NB4 (cell line): ENCODE results near the gene STON2.

Source experiments
- DNase-seq: peaks from one replicate; pipeline ENCODE4 v3.0.0; 2010; ENCODE audit warnings: low read depth
- H3K4me3 ChIP-seq: one replicate; pipeline ENCODE4 v1.5.1; 2011; ENCODE audit warnings: mild to moderate bottlenecking, low read depth, low read length, moderate library complexity
- MYC ChIP-seq: IDR thresholded peaks from 2 replicates; pipeline ENCODE4 v1.6.1; 2011; ENCODE audit warnings: low read depth, low read length
- POLR2A ChIP-seq: IDR thresholded peaks from 2 replicates; pipeline ENCODE4 v1.6.1; 2011; ENCODE audit warnings: mild to moderate bottlenecking; ENCODE audit not compliant: insufficient read length; ENCODE audit errors: extremely low read depth
- TF ChIP-seq, protein P1 (sequence below): IDR thresholded peaks from one replicate; pipeline ENCODE4 v1.5.1; 2012; ENCODE audit warnings: low read depth, low read length
- TF ChIP-seq, protein P2 (sequence below): IDR thresholded peaks from 2 replicates; pipeline ENCODE4 v1.6.1; 2011; ENCODE audit warnings: low read depth, low read length

Gene STON2, protein sequence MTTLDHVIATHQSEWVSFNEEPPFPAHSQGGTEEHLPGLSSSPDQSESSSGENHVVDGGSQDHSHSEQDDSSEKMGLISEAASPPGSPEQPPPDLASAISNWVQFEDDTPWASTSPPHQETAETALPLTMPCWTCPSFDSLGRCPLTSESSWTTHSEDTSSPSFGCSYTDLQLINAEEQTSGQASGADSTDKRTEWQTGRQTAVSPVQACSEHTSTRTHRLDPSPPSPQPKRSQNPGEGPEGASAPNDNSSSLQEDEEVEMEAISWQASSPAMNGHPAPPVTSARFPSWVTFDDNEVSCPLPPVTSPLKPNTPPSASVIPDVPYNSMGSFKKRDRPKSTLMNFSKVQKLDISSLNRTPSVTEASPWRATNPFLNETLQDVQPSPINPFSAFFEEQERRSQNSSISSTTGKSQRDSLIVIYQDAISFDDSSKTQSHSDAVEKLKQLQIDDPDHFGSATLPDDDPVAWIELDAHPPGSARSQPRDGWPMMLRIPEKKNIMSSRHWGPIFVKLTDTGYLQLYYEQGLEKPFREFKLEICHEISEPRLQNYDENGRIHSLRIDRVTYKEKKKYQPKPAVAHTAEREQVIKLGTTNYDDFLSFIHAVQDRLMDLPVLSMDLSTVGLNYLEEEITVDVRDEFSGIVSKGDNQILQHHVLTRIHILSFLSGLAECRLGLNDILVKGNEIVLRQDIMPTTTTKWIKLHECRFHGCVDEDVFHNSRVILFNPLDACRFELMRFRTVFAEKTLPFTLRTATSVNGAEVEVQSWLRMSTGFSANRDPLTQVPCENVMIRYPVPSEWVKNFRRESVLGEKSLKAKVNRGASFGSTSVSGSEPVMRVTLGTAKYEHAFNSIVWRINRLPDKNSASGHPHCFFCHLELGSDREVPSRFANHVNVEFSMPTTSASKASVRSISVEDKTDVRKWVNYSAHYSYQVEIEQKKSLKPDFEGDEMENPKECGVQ

DNA sequence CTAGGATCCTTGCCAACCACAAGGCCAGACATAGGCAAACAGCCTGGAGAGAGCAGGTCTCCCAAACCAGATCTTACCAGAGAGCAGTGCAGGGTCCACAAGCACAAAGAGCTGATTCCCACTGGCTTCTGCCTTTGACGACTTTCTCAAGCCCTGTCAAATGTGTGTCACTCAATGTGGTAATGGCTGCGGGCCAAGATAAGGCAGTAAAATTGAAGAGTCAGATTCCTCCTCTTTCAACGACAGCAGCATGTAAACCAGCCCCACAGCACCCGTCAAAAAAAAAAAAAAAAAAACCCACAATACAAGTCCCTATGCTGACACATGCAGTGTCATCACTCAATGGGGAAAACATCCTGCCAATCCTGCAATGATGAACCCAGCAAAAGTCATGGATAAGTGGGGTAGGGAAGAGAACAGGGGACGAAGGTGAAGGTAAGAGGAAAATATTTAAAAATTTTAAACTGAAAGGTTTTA, at the start of gene STON2:
STON2 (minus strand) TSS at position 123 of the 477 bp plus-strand sequence. CDS start 1,942 bp downstream, outside the sequence.
- TF ChIP-seq, protein P1, sequence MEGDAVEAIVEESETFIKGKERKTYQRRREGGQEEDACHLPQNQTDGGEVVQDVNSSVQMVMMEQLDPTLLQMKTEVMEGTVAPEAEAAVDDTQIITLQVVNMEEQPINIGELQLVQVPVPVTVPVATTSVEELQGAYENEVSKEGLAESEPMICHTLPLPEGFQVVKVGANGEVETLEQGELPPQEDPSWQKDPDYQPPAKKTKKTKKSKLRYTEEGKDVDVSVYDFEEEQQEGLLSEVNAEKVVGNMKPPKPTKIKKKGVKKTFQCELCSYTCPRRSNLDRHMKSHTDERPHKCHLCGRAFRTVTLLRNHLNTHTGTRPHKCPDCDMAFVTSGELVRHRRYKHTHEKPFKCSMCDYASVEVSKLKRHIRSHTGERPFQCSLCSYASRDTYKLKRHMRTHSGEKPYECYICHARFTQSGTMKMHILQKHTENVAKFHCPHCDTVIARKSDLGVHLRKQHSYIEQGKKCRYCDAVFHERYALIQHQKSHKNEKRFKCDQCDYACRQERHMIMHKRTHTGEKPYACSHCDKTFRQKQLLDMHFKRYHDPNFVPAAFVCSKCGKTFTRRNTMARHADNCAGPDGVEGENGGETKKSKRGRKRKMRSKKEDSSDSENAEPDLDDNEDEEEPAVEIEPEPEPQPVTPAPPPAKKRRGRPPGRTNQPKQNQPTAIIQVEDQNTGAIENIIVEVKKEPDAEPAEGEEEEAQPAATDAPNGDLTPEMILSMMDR = no peak
- TF ChIP-seq MYC (no peak), POLR2A (no peak)
- TF ChIP-seq, protein P2, sequence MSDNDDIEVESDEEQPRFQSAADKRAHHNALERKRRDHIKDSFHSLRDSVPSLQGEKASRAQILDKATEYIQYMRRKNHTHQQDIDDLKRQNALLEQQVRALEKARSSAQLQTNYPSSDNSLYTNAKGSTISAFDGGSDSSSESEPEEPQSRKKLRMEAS = no peak
- peak; percentile 67 for DNase-seq
- no peak within 1 kb of the TSS for H3K4me3 ChIP-seq

DNA sequence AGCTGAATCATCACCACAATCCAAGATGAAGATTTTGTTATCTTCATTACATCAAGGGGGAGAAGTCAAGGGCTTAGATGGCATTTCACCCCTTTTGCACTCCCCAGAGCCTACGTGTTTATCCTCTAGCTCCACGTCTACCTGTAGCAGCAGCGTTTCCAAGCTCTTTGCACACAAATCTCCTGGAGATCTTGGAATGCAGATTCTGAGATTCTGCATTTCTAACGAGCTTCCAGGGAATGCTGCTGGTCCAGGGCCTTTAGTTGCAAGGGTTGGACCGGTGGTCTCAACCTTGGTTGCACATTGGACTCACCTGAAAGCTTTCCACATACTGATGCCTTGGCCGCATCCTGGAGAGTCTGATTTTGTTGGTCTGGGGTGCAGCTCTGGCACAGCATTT, 49.5 kb upstream of the STON2 start:
- DNase-seq = no peak
- TF ChIP-seq, protein P1 = no peak
- TF ChIP-seq MYC = no peak
- TF ChIP-seq, protein P2 = no peak
- TF ChIP-seq POLR2A = no peak
- no peak overlapping the region for H3K4me3 ChIP-seq

DNA sequence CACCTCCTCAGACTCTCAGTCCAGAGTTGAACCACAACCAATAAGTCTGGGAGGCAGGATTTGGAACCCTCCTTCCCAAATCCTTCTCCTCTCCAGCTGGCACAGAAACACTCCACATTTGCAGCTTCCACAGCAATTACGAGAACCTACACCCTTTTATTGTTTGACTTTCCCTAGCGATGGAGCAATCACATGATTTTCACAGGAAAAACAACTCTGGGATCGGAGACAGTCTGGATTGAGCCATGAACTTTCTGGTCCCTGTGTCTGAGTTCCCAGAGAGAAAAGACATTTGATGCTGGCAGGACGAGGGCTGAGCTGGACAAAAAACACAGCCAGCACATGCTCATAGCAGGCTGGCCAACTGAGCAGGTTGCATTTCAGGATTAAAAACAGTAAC, 49.0 kb upstream of the STON2 start:
- no peak overlapping the region for H3K4me3 ChIP-seq
- DNase-seq = no peak

DNA sequence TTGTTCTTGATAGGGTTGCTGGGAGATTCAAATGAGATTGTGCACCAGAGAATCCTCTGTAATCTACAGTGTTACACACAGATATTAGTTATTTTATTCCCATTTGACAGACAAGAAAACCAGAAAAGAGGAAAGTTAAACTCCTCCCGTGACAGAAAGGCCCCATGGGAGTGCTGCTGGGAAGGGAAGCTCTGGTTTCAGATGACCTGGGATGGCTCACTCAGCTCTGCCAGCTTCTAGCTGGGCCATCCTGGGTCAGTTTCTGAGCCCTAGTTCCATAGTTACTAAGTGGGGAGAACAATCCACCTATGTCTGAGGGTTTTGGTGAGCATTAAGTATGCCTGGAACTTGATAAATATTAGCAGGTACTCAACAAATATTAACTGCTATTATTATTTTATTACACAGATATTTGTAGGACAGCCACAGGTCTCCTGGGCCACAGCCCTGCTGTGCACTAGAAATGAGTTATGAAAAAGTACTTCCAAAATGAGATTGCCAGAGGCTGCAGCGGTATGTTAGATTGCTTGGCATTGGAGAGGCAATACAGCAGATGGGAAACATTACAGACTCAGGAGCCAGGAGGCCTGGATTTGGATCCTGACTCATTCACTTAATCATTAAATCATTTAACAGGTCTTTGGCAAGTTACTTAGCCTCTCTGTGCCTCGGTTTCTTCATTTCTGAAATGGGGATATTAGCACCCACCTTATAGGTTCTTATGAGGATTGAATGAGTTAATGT, 47.1 kb upstream of the STON2 start:
- no peak overlapping the region for H3K4me3 ChIP-seq
- TF ChIP-seq, protein P2 = no peak
- TF ChIP-seq, protein P1 = no peak
- TF ChIP-seq POLR2A = no peak
- TF ChIP-seq MYC = no peak
- DNase-seq = no peak

More for the DNA sequence above, 49.0 kb upstream of the STON2 start:
- TF ChIP-seq, protein P1 = no peak
- TF ChIP-seq POLR2A (no peak), MYC (no peak)
- TF ChIP-seq, protein P2 = no peak

DNA sequence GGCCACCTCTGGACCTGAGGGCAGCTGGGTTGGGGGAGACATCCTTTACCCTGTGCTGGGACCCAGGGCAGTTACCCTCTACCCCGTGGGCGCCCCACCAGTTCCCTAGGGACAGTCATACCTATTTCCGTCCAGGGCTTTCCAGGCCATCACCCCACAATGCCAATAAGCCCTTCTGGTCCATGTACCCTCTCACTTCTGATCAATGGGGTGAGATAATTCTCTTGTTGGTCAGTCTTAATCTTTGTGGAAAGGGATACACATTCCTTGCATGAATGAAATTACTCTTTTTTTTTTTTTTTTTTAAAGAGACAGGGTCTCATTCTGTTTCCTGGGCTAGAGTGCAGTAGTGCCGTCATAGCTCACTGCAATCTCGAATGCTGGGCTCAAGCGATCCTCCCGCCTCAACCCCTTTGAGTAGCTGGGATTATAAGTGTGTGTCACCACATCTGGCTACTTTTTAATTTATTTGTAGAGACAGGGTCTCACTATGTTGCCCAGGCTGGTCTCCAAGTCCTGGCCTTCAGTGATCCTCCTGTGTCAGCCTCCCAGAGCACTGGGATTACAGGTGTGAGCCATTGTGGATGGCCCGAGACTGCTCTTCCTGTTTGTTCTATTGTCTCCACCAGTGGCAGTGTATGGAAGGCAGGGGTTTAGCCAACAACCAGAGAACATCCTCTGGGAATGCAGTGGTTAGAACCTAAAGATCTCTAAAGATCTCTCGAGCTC, 46.3 kb upstream of the STON2 start:
- no peak overlapping the region for H3K4me3 ChIP-seq
- TF ChIP-seq MYC (no peak), POLR2A (no peak)
- TF ChIP-seq, protein P1 = no peak
- TF ChIP-seq, protein P2 = no peak
- no peak for DNase-seq
